ENCODE measurements around the gene TKTL2.

Gene TKTL2, protein sequence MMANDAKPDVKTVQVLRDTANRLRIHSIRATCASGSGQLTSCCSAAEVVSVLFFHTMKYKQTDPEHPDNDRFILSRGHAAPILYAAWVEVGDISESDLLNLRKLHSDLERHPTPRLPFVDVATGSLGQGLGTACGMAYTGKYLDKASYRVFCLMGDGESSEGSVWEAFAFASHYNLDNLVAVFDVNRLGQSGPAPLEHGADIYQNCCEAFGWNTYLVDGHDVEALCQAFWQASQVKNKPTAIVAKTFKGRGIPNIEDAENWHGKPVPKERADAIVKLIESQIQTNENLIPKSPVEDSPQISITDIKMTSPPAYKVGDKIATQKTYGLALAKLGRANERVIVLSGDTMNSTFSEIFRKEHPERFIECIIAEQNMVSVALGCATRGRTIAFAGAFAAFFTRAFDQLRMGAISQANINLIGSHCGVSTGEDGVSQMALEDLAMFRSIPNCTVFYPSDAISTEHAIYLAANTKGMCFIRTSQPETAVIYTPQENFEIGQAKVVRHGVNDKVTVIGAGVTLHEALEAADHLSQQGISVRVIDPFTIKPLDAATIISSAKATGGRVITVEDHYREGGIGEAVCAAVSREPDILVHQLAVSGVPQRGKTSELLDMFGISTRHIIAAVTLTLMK

DNA sequence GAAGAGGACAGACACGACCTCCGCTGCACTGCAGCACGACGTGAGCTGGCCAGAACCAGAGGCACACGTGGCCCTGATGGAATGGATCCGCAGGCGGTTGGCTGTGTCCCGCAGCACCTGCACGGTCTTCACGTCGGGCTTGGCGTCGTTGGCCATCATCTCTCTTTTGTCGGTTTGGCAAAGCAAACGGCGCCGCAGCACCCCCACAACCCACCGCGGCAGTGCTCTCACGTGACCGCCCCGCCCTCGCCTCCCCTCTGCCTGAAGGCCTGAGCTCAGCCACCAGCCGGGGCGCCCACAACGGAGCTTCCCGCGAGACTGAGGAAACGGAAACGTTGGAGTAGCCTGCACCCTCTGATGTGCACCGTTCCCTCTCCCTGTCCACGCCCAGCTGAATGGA lies at the start of gene TKTL2:
Gene TKTL2 (minus strand): TSS at position 179 of the 400 bp plus-strand sequence. CDS start 20 bp downstream, at position 159.
- TF ChIP-seq, protein P1, sequence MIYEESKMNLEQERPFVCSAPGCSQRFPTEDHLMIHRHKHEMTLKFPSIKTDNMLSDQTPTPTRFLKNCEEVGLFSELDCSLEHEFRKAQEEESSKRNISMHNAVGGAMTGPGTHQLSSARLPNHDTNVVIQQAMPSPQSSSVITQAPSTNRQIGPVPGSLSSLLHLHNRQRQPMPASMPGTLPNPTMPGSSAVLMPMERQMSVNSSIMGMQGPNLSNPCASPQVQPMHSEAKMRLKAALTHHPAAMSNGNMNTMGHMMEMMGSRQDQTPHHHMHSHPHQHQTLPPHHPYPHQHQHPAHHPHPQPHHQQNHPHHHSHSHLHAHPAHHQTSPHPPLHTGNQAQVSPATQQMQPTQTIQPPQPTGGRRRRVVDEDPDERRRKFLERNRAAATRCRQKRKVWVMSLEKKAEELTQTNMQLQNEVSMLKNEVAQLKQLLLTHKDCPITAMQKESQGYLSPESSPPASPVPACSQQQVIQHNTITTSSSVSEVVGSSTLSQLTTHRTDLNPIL (CRISPR knock-in tag; IDR thresholded peaks at IDR 0.05; ENCODE audit: low read depth), result no peak
- TF ChIP-seq GLIS3 (CRISPR knock-in tag; IDR thresholded peaks at IDR 0.05), result no peak
- no peak for TF ChIP-seq TCF4 (CRISPR knock-in tag; IDR thresholded peaks at IDR 0.05; ENCODE audit: borderline replicate concordance)
- no peak for TF ChIP-seq TSHZ2 (CRISPR knock-in tag; IDR thresholded peaks at IDR 0.05)
- no peak for ATAC-seq

GRCh38 chr4:163515198-163515597 lies 41.6 kb upstream of the TKTL2 start:
- no peak for ATAC-seq
- no peak for TF ChIP-seq ZNF8 (CRISPR knock-in tag; IDR thresholded peaks at IDR 0.05)
- TF ChIP-seq POU6F1 (CRISPR knock-in tag; IDR thresholded peaks at IDR 0.05; ENCODE audit: borderline replicate concordance, low read depth), result no peak
- TF ChIP-seq PPARA (CRISPR knock-in tag; IDR thresholded peaks at IDR 0.05; ENCODE audit: borderline replicate concordance), result no peak
- TF ChIP-seq ARNTL (CRISPR knock-in tag; IDR thresholded peaks at IDR 0.05; ENCODE audit: borderline replicate concordance, low read depth), result no peak
- TF ChIP-seq GLIS3 (CRISPR knock-in tag; IDR thresholded peaks at IDR 0.05), result no peak
- TF ChIP-seq RARB (CRISPR knock-in tag; IDR thresholded peaks at IDR 0.05), result no peak
- TF ChIP-seq, protein P2, sequence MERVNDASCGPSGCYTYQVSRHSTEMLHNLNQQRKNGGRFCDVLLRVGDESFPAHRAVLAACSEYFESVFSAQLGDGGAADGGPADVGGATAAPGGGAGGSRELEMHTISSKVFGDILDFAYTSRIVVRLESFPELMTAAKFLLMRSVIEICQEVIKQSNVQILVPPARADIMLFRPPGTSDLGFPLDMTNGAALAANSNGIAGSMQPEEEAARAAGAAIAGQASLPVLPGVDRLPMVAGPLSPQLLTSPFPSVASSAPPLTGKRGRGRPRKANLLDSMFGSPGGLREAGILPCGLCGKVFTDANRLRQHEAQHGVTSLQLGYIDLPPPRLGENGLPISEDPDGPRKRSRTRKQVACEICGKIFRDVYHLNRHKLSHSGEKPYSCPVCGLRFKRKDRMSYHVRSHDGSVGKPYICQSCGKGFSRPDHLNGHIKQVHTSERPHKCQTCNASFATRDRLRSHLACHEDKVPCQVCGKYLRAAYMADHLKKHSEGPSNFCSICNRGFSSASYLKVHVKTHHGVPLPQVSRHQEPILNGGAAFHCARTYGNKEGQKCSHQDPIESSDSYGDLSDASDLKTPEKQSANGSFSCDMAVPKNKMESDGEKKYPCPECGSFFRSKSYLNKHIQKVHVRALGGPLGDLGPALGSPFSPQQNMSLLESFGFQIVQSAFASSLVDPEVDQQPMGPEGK (CRISPR knock-in tag; IDR thresholded peaks at IDR 0.05; ENCODE audit: borderline replicate concordance), result no peak
- no peak for TF ChIP-seq OSR1 (CRISPR knock-in tag; IDR thresholded peaks at IDR 0.05)
- TF ChIP-seq, protein P1 (CRISPR knock-in tag; IDR thresholded peaks at IDR 0.05; ENCODE audit: low read depth), result no peak

DNA sequence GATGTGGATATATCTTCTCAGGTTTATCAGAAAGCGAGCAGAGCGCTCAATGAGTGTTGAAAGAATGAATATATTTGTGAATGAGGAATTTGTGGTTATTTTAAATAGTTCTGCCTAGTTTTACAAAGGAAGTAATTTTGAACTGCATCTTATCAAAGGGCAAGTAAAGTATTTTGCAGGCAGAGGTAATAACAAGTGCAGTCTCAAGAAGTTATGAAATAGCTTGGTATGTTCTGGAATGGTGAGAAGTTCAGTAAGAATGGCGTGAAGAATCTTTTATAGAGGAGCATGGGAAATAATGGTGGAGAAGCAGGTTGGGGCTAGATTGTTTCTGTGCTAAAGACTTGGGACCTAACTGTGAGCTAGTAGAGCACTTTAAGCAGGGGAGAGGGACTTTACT lies 31.8 kb upstream of the TKTL2 start:
- no peak for ATAC-seq
- TF ChIP-seq ZC3H10 (CRISPR knock-in tag; IDR thresholded peaks at IDR 0.05) (no peak), TSHZ2 (CRISPR knock-in tag; IDR thresholded peaks at IDR 0.05) (no peak), BACH2 (CRISPR knock-in tag; IDR thresholded peaks at IDR 0.05; ENCODE audit: borderline replicate concordance) (no peak), ZNF70 (CRISPR knock-in tag; IDR thresholded peaks at IDR 0.05) (no peak), CSRNP3 (CRISPR knock-in tag; IDR thresholded peaks at IDR 0.05) (no peak), SNAI2 (CRISPR knock-in tag; IDR thresholded peaks at IDR 0.05) (no peak)
